HG03039 (cell line): Measurements from ENCODE around the gene UBE2O.

Experiments
- ATAC-seq: cut with Tn5 transposase; IDR thresholded peaks from one replicate; pipeline ENCODE4 v1.9.1; 2021; ENCODE audit warnings: mild to moderate bottlenecking, moderate library complexity; ENCODE audit not compliant: unreplicated experiment

UBE2O gene

DNA sequence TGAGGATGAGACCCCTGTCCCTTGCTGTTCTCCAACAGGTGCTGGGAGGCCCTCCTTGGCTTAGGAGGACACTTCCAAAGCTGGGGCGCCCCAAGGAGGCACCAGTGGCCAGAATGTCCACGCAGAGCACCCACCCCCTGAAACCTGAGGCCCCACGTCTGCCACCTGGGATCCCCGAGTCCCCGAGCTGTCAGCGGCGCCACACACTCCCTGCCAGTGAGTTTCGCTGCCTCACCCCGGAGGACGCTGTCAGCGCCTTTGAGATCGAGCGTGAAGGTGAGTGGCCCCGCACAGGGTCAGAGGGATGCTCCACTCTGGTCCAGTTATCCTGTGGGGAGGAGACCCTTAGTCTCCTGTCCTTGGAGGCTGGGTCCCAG is 15.7 kb upstream of the UBE2O start:
- no peak for ATAC-seq

DNA sequence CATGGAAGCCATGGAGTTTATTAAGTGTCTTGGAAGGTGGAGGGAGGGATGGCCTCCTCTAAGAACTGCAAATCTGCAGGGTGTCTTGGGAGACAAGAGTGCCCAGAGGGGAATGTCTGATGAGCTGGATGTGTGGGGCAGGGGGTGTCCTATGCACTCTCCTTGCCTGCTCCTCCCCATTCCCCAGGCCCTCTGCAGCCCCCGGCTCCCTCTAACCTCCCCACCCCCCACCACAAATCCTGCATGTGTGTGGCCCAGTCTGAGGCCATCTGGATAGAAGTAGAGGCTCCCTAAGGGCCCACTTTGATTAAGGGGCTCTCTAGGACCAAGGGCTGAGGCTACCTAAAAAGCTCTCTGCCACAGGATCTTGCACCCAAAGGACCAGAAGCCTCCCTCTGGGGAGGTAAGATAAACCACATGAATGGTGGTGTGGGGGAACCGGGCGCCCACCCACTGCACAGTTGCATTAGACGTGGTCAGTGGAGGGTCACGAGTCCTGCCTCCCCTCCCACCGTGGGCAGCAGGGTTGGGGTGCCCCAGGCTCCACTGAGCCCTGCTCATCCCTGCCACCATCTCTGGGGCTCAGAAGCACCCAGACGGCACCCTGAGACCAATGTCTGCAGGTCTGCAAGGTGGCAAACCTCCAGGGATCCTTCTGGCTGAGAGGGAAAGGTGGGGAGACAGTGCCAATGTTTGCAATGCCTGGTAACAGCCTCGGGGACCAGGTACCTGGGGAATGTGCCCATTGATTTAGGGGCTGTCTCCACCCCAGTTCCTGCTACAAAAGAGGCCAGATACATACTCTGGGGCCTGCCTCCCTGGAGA is 15.1 kb upstream of the UBE2O start:
- no peak for ATAC-seq

DNA sequence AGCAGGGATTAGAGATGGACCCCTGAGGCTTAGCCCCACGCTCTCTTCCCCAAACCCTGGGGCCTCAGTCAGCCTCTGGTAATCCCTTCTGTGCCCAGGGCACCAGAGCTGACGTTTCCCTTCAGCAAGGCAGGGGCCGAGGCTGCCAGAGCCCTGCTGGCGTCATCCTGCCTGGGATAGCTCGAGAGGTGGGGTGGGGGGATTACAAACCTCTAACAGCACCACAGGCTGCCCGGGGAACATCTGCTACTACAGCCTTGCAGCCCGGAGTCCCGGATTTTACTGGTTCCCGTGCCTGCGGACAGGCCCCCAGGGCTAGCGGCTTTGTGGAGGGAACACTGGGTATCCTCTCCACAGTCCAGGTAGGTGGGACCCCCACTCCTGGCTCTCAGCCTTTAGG is 14.4 kb upstream of the UBE2O start, which contains the start of gene AANAT:
Gene AANAT (plus strand): TSS at position 238 of the 400 bp plus-strand sequence. CDS start 1,144 bp downstream, outside the sequence.
- no peak for ATAC-seq

DNA sequence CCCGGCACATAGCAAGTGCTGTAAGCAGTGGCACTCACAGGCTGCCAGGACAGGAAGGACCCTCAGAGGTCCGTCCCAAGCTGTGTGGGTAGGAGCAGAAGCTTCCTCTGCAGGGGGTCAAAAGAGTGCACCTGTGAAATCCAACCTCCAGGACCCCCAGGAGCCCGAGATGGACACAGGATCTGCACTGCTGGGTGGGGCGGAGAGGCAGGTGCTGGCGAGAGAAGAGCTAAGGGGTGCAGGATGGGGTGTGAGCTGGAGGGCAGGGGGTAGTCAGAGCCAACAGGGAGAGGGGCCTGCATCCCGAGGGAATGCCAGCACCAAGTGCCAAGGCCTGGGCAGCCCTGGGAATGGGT is 13.8 kb upstream of the UBE2O start:
- ATAC-seq = no peak

DNA sequence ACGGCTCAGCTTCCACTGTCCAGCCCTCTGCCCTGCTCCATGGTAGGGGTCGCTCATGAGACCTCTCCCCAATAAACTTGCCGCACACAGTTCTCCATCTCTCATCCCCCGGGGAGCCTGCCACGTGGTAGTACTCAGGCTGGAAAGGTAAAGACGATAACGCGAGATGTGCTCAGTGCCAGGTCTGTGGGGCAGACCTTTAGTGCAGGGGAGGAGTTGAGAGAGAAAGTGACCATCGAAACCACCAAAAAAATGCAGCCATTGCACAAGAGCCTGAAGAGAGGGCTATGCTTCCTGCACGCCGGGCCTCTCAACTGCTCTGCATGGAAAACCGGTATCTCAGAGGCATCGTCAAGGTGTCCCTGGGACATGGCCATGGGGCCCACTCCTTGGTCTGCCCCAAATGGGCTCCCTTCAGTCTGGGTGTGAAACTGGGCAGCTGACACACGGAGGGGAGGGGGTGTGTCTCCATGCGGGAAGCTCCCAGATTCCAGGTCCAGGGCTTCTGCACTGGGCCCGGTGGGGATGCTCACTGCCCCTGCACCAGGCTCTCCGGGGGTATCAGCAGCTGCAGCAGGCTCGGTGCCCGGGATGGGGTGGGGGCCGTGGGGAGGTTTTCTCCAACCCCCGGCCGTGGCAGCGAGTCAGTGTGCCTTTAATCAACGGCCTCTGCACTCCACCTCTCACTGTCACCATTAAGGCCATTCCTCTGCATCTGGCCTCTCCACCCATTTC is 9.8 kb upstream of the UBE2O start:
- no peak for ATAC-seq

DNA sequence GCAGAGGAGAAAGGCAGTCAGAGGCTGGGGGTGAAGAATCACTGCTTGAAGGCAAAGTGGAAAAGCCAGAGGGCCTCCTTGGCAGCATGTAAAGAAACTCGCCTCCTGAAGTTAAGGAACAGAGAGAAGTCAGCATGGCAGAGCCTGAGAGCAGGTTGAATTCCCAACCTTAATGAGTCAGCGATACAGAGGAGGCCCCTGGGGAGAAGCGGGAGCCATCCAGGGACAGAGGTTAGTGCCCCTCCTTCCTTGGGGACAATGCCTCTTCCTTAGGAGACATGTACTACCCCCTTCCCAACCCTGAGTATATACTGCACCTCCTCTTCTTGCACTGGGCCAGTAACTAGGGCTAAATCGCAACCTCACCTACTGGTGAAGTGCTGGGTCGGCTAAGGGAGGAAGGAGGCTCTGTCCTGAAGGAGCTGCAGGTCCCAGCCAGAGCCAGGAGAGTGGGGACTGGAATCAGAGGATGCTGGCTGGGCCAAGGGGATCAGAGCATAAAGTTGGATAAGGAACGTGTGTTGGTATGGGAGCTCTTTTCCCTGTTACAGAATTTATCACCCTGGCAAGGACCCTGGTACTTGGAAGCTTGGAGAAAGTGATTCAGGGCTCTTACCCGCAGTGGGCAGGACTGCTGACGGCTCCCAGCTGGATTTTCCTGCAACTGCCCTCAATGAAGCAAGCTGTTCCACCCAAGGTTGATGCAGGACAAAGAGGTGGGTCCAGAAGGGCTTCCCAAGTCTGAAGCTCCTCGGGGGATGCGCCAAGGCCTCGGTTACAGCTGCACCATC is 9.0 kb upstream of the UBE2O start:
- no peak for ATAC-seq

DNA sequence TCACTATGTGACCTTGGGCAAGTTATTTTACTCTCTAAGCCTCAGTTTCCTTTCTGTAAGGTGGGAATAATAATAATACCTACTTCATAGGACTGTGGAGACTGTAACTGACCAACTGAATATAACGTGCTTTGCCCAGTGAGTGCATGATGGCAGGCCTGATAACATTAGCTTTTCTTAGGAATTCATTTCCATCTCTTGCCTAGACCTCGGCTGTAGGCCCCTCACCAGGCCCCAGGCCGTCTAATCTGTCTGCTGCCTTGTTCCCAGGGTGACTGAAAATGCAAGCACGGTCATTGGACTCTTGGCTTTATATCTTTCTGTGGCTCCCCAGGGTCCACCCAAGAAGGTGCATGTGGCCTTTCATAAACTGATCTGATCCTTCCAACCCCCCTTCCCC is 6.7 kb upstream of the UBE2O start:
- no peak for ATAC-seq

DNA sequence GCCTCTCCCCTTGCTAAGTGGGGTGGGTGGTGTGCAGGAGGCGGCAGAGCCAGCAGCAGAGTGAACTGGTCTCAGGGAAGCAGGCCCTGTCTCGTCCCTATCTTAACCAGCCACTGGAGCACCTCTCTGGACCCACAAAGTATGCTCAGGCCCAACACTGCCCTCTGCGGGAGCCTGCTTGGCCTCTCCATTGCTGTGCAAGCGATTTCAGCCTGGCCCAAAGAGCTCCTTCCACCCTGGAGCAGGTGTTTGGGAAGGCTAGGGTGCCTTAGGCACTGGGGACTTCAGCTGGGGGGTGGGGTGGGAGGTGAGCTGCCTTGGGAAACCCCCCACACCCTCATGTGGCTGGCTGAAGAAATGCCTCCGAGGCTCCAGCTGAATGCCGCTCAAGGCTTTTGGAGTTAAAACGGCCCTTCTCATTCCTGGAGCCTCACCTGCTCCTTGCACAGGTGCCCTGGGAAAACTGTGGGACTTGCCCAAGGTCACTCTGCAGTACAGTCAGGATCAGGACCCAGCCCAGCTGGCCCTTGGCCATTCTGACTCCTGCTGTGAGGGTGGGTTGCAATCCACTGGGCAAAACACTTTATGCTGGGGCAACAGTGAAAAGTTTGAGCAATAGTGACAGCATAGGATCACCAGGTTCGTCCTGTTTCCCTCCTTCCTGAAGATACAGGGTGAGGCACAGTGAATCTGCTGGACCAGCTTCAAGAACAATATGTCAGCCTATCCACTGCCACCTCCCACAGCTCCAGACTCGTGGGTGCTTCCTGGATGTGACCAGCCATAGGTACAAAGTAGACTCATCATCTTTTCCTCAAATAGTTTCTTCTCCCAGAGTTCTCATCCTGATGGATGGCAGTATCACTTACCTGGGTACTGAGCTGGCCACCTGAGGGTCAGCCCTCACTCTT is 5.9 kb upstream of the UBE2O start:
- ATAC-seq = no peak

DNA sequence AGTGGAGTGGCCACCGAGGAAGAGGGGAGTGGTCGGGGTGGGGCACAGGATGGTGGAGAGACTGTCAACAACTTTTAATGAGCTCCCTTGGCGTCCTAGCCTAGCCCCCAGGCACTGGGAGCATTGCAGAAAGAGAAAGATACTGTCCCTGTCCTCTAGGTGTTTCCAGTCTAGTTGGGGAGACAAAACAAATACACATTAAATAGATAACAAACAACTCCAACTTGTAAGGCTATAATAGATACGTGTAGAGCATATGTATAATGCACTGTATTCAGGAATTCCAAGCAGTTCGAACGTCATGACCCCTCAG is 435 bp upstream of the UBE2O start:
- no peak for ATAC-seq

DNA sequence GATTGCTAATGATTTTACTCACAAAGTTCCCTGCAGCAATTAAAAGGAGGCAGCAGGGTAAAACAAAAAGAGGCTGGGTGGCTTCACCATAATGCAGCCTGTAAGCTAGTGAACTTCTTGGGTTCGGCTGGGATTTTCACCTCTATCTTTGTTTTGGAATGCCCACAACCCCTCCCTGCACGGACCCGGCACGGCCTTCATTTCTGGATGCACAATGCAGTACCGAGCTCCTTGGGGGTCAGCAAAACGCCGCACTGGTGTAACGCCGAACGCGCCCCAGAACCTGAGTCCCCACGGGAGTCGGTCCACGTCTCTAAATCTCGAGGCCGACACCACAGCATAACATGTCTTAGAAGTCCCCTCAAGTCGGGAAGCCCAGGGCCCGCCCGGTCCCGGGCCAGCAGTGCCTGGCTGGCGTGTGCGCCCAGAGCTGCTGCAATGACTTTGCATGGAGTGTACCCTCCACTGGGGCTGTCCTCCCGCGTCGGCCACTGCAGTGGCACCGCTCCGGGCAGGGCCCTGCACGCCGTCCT is 759 bp downstream of the UBE2O start:
- ATAC-seq = no peak

DNA sequence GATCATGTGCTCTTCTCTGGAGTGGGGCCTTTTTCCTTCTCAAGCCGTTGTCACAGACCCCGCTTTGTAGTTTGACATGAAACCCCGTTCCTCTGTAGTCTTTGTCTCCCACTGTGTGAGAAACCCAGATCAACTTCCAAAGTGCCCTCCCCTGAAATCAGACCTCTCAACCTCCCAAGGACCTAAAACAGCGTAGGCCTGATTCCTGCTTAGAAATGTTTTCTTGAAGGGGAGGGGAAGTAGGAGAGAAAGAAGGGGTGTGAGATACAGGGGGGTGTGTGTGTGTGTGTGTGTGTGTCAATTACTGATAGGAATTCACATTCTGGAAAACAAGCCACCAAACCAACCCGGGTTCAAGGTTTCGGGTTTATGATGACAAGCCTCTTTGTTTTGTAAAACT is 1.4 kb downstream of the UBE2O start:
- ATAC-seq = no peak

DNA sequence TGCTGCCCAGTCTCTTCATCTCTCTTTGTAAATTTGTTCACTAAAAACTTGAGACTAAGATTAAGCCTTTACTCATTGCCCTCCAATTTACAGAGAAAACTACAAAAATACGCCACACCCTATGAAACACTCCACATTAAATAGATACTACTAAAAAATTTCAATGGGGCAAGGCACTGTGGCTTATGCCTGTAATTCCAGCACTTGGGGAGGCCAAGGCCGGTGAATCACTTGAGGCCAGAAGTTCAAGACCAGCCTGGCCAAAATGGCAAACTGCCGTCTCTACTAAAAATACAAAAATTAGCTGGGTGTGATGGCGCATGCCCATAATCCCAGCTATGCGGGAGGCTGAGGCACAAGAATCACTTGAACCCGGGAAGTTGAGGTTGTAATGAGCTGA is 3.8 kb downstream of the UBE2O start:
- ATAC-seq = no peak

DNA sequence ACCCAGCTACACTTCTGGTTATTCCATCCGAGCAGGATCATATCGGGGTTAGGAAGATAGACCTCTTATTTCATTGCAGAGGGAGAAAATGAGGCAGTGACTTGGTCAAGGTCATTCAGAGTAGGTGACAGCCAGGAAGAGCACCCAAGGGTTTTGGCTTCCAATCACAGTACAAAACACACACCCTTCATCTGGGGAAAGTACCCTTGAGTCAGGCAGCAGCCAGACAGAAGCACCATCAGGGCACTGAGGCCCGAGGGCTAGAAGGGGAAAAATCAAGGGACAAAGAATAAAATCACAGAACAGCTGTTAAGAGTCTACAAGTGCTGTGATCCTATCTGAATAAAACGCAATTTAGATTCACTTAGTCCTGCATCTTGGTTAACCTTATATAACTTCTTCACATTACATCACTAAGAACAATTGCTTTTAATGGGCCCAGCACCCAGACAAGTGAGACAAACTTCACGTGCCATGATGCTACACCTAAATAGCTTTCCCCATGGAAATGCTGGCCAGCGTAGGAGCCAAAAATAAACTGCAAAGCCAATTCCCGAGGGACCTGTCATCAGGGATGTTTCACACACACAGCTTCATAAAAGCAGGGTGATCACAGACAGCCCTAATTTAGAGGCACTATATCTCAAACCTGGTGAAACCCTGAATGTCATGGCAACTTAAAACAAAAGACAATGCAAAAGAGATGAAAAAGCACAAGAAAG is 4.9 kb downstream of the UBE2O start:
- ATAC-seq = no peak

DNA sequence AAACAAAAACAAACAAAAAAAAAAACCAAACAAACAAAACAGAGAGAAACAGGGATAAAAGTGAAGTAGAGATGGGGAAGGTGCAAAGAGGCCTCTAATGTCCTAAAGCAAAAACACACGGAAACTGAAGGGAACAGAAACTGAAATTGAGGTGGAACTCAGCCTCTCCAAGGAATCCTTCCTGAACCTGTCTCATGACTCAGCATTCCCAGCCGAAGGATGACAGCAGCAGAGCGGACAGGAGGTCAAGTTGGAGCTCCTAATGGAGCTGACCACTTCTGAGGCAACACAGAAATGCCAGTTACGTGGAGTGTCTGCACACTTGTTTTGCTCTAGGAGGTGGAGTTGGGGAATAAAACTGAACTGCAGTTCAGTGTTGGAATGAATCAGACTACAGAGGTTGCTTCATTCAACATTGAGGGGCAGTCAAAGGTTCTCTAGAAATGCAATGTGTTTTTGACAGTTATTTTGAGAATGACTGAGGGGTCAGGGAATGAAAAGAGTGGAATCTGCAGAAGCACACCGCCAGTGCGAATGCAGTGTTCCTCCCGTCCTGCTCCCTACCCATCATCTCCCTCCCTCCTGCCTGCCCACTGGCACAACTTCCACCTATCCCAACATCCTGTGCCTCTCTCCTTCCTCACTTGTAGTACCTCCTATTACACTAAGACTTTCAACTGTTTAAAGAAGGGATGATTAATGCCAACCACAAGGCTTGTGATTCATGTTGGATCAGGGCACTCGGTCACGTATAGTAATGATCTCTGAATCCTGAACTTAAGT is 6.3 kb downstream of the UBE2O start:
- no peak for ATAC-seq

DNA sequence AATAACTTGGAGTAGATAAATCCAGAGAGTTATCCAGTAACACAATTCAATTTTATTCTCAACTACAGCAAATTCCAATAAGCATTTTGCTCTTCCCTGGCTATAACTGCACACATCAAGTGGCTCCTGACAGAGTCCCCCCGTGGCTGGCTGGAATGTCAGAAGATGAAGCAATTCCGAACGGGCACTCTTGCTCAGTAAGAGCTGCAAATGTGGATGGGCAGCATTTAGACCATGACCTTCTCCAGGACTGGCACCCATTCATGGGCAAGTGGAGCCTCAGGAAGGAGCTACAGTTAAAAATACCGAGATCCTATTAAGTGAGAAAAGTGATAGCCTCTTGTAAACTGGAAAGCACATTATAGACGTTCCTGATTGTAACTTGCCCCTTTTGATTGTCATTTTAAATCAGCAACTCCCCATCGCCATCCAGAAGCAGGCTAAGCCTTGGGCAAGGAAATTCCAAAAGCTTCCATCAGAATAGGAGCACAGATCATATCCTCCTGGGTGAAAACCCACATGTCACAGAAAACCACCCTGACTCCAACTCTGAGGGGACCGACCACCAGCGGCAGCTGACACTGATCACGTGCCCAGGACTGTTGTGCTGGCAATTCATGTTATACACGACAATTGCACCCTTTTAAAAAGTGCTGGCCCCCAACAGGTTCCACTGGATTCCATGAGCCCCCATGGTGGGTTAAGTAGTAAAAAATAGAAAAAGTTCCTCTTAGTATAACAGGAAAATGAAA is 7.1 kb downstream of the UBE2O start:
- ATAC-seq = no peak

DNA sequence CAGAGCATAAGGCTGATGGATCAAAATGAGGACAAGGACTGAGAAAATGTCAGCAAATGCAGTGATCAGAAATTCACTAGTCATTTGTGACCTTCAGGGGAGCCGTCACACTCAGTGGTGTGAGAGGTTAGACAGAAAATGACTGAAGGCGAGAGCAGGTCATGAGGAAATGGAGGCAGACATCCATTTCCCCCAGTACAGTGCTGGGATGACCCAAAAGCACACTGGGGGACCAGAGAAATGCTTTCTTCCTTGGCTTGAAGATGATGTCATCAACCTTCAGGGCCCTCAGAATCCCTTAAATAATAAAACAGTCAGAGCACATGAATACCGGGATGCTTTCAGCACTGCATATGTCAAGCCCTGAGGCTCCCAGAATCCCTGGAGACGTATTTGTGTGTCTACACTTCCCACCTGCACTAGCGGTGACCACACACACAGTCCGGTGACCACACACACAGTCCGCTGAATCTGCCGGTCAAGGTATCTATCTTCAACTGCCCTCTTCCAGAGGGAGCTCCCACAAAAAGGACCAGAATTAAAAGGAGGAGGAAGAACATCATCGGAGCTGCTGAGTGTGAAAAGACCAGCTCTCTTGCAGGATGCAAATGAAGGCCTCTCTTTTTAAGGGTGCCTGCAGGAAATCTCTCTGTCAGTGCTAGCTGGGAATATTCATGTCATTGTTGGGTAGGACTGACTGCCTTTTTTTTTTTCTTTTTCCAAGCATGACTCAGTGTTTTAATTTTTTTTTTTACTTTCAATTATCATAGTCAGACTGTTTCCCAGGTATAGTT is 8.2 kb downstream of the UBE2O start:
- no peak for ATAC-seq
